GM04504 (cell line): ENCODE measurements around the gene TMEM247.
A peak's percentile ranks its signal among the peaks of the same experiment; 100 is the strongest.
"Not testable (repeated sequence)": the region's sequence is repeated elsewhere in the genome, so short reads cannot be mapped to it uniquely, and the experiment has no call there.

Experiments used
- DNase-seq: peaks from one replicate; pipeline ENCODE4 v3.0.0-alpha.2; 2012; ENCODE audit warnings: low read depth

The TMEM247 gene

GRCh38 chr2:46458763-46459500 is 20.4 kb upstream of the TMEM247 start:
- no peak for DNase-seq

GRCh38 chr2:46459694-46460093 is 19.7 kb upstream of the TMEM247 start:
- no peak for DNase-seq

GRCh38 chr2:46460241-46460921 is 19.0 kb upstream of the TMEM247 start:
- DNase-seq, result no peak

GRCh38 chr2:46461011-46461674 is 18.2 kb upstream of the TMEM247 start:
- peak; percentile 40 for DNase-seq

- no peak for DNase-seq
These were observed 17.6 kb upstream of the TMEM247 start for GRCh38 chr2:46461709-46462171.

GRCh38 chr2:46462936-46463335 is 16.4 kb upstream of the TMEM247 start:
- no peak for DNase-seq

GRCh38 chr2:46469116-46469515 is 10.2 kb upstream of the TMEM247 start:
- DNase-seq, result no peak

GRCh38 chr2:46469700-46470099 is 9.7 kb upstream of the TMEM247 start:
- no peak for DNase-seq

- DNase-seq, result no peak
These were observed 9.2 kb upstream of the TMEM247 start for GRCh38 chr2:46470114-46470628.

GRCh38 chr2:46471019-46471583 is 8.3 kb upstream of the TMEM247 start:
- DNase-seq, result no peak

- no peak for DNase-seq
These were observed 7.7 kb upstream of the TMEM247 start for GRCh38 chr2:46471697-46472096.

GRCh38 chr2:46472165-46472564 is 7.2 kb upstream of the TMEM247 start:
- DNase-seq, result not testable (repeated sequence)

- not testable (repeated sequence) for DNase-seq
These were observed 1.9 kb upstream of the TMEM247 start for GRCh38 chr2:46477462-46477861.

- DNase-seq, result no peak
These were observed 1.4 kb upstream of the TMEM247 start for GRCh38 chr2:46477925-46478324.

- DNase-seq, result no peak
These were observed 1.2 kb downstream of the TMEM247 start for GRCh38 chr2:46480562-46480961.

- DNase-seq, result peak; percentile 76
These were observed 2.1 kb downstream of the TMEM247 start for GRCh38 chr2:46481198-46482193.

- DNase-seq, result no peak
These were observed 3.1 kb downstream of the TMEM247 start for GRCh38 chr2:46482490-46482889.

- DNase-seq, result no peak
These were observed 5.6 kb downstream of the TMEM247 start for GRCh38 chr2:46485002-46485401.

GRCh38 chr2:46486436-46486835 is 7.1 kb downstream of the TMEM247 start:
- no peak for DNase-seq

- DNase-seq, result peak; percentile 75
These were observed 8.4 kb downstream of the TMEM247 start for GRCh38 chr2:46487667-46488335.

- DNase-seq, result no peak
These were observed 9.0 kb downstream of the TMEM247 start for GRCh38 chr2:46488389-46488788.
